Esophagus muscularis mucosa (tissue), 4 donors: ENCODE measurements around the gene EMC8. TPM values are rescaled to one million over a fixed set of nuclear protein-coding genes. Genes with fewer than 3 reads are reported as not detected.

Experiments
- DNase-seq: peaks from one replicate; pipeline ENCODE4 v3.0.0-alpha.2; 2017; ENCODE audit errors: extremely low spot score
- H3K27ac ChIP-seq, 4 donors: fragments of 200-600 bp; sonication (generic); replicated peaks in 1 of 4; 1 replicate in 3 of 4; 2 replicates in 1 of 4; pipeline ENCODE4 v1.5.1; 2016 to 2019; ENCODE audit warnings: mild to moderate bottlenecking in 1 of 4
- H3K27me3 ChIP-seq, 4 donors: fragments of 200-600 bp; sonication (generic); one replicate each; pipeline versions ENCODE4 v1.5.1 to v1.6.0; 2016 to 2019
- H3K36me3 ChIP-seq, 4 donors: fragments of 200-600 bp; sonication (generic); one replicate each; pipeline ENCODE4 v1.5.1; 2016 to 2019
- H3K4me1 ChIP-seq, 4 donors: fragments of 200-600 bp; sonication (generic); one replicate each; pipeline ENCODE4 v1.5.1; 2016 to 2019
- H3K4me3 ChIP-seq, 4 donors: fragments of 200-600 bp; sonication (generic); 1 replicate in 2 of 4; 2 replicates in 2 of 4; pipeline ENCODE4 v1.5.1; 2016 to 2019; ENCODE audit warnings: mild to moderate bottlenecking in 4 of 4, moderate library complexity in 1 of 4
- H3K9me3 ChIP-seq, 4 donors: fragments of 200-600 bp; sonication (generic); 1 replicate in 3 of 4; 2 replicates in 1 of 4; pipeline ENCODE4 v1.5.1; 2016 to 2019
- EP300 ChIP-seq: sonication (generic); formaldehyde crosslinking; IDR thresholded peaks from one replicate; pipeline ENCODE4 v1.6.1; 2017; ENCODE audit warnings: antibody characterized with exemption
- POLR2A ChIP-seq: fragments of 450-650 bp; IDR thresholded peaks from one replicate; pipeline ENCODE4 v1.6.1; 2017; ENCODE audit warnings: antibody characterized with exemption, moderate library complexity, mild to moderate bottlenecking, low read depth
- POLR2AphosphoS5 ChIP-seq, 2 donors: sonication (generic); formaldehyde crosslinking; IDR thresholded peaks; one replicate each; pipeline ENCODE4 v1.6.1; 2017; ENCODE audit warnings: antibody characterized with exemption in 2 of 2
- WGBS: methylation state at CpG from one replicate; pipeline ENCODE4 v1.1.5; 2018; 5-methylcytosine and 5-hydroxymethylcytosine counted together
- intact Hi-C: fragments of 100-400 bp; cut with DNase I; formaldehyde crosslinking; loops from one replicate; pipeline ENCODE4 v1.15.1; 2023
- total RNA-seq, 4 donors: library from RNA; depleted of rRNA; stranded (reverse); fragments of >200 nt; gene quantifications; one replicate each; pipeline versions ENCODE4 v1.1.0 to v1.2.1, GENCODE V29; 2016
- TF ChIP-seq, protein P1 (sequence below), 3 experiments: fragments of 200-600 bp in 2 of 3; fragments of 450-650 bp in 1 of 3; sonication (generic) in 2 of 3; IDR thresholded peaks; one replicate each; pipeline ENCODE4 v1.5.1; 2017 to 2019; ENCODE audit warnings: antibody characterized with exemption in 3 of 3, mild to moderate bottlenecking in 2 of 3, moderate library complexity in 1 of 3

Gene EMC8
- total RNA-seq, 4 donors from 2014 or later = 26.0 to 41.3 (median 27.6) TPM

DNA sequence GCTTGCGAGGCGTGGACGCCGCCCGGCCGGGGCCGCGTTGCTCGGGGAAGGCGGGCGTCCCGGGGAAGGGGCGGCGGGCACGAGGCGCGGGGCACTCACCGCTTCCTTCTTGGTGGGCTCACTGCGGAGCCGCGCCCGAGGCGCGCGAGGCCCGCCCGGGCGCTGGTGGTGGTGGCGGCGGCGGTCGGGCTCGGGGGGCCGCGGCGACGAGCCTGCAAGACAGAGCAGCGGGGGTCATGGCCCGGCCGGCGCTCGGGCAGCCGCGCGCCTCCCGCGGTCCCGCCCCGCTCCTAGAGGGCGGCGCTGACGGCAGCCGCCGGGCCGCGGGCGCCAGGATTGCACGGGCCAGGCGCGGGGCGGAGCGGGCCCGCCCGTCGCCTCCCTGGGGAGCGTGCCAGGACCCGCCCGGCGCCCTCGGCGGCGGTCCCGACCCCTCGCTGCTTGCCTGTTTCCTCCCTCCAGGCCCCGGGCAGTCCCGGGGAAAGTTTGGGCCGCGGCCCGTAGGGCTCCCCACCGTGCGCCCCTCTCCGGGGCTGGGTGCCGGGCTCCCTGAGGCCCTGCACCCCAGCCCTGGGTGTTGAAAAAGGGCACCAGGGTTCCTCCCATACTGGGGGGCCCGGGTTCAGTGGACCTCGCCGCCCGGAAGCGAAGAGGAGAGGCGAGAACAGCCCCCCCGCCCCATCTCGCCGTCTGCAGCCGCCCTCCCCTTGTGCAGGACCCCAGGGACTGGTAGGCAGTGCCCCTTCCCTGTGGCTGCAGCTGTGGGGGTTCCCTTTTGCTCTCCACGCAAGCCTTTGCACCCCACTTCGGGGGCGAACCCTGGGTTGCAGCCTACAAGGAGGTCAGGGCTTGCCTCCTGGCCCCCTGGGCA, 48.3 kb downstream of the EMC8 start, which contains the start of gene C16orf74:
Gene C16orf74, minus strand, starts transcription at position 270 of the 871 bp plus-strand sequence. CDS start 15,879 bp downstream, outside the sequence.
- no peaks in the 10 kb centered on the region for H3K9me3 ChIP-seq
- H3K4me1 ChIP-seq = peaks cover 23 to 40% (median 37%) of the 10 kb centered on the region in 4 donors
- no peaks in the 10 kb centered on the region for H3K36me3 ChIP-seq
- TF ChIP-seq POLR2A = no peak
- TF ChIP-seq, protein P1, sequence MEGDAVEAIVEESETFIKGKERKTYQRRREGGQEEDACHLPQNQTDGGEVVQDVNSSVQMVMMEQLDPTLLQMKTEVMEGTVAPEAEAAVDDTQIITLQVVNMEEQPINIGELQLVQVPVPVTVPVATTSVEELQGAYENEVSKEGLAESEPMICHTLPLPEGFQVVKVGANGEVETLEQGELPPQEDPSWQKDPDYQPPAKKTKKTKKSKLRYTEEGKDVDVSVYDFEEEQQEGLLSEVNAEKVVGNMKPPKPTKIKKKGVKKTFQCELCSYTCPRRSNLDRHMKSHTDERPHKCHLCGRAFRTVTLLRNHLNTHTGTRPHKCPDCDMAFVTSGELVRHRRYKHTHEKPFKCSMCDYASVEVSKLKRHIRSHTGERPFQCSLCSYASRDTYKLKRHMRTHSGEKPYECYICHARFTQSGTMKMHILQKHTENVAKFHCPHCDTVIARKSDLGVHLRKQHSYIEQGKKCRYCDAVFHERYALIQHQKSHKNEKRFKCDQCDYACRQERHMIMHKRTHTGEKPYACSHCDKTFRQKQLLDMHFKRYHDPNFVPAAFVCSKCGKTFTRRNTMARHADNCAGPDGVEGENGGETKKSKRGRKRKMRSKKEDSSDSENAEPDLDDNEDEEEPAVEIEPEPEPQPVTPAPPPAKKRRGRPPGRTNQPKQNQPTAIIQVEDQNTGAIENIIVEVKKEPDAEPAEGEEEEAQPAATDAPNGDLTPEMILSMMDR (IDR thresholded peaks at IDR 0.05) = no peak
- TF ChIP-seq POLR2AphosphoS5 (IDR thresholded peaks at IDR 0.05) = no peak
- no peak for TF ChIP-seq EP300
- H3K27me3 ChIP-seq = no peaks in the 10 kb centered on the region
- 15% methylated on average over 8 of the region's 96 CpGs for WGBS
- DNase-seq = no peak
- peak within 1 kb of the TSS; percentile 60 to 67 (median 64) for H3K4me3 ChIP-seq
- H3K27ac ChIP-seq = no peak within 1 kb of the TSS
- intact Hi-C loops = no loop called here

DNA sequence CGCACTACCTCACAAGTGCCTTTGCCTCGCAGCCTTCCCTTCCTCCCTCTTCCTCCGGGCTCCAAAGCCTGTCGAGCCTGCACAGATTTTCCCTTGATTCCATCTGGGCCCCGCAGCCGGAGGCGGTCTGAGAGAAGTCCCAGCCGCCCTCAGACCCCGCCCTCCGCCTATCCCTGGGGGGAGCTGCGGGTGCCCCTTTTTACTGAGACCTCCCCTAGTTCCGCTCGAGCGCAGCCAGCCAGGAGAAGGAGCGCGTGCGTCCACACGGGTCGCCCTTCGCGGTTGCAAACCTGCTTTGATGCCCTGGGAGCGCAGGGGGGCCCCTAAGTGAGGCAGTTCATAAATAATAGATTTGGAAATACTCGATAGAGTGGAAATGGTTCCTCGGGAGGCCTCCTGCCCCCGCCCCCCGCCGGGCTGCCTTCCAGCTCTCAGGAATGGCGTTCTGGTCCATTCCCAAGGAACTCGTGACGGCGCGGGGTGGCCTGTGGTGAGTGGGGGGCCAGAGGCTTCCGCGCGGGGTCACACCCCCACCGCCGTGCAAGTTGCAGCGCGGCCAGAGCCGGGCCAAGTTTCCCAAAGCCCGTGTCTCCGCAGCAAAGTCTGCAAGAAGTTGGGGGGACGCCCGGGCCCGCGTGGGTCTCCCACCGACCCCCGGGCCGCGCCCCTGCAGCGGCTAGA, 49.1 kb downstream of the EMC8 start:
- H3K4me1 ChIP-seq = peaks cover 23 to 40% (median 37%) of the 10 kb centered on the region in 4 donors
- H3K9me3 ChIP-seq = no peaks in the 10 kb centered on the region
- WGBS = 1% methylated on average over 31 of the region's 51 CpGs
- DNase-seq = no peak
- H3K27me3 ChIP-seq = no peaks in the 10 kb centered on the region
- no peak overlapping the region for H3K27ac ChIP-seq
- intact Hi-C loops = no loop called here
- H3K4me3 ChIP-seq = peak overlapping the region; percentile 60 to 67 (median 64)
- H3K36me3 ChIP-seq = no peaks in the 10 kb centered on the region
- no peak for TF ChIP-seq EP300
- TF ChIP-seq, protein P1 (IDR thresholded peaks at IDR 0.05) = peak in 1 of 3 experiments; percentile 27

DNA sequence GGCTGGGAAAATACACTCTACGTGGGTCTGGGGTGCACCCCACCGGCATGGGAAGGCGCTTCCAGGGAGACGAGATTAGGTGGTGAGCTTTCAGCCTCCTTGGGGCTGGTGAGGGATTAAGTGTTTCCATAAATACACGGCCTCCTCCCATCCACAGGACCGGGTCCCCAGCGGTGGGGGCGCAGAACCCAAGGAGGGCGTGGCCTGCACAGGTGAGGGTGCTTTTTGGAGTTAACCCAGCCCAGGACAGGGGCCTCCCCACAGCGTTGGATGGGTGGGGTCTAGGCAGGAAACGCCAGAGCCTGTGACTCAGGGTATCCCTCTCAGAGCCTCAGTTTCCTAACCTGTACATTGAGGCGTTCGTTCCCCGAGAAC, 49.6 kb downstream of the EMC8 start:
- peaks cover 23 to 40% (median 37%) of the 10 kb centered on the region in 4 donors for H3K4me1 ChIP-seq
- WGBS = 34% methylated on average over 12 of the region's 14 CpGs
- peak overlapping the region; percentile 60 to 67 (median 64) for H3K4me3 ChIP-seq
- intact Hi-C loops = no loop called here
- H3K9me3 ChIP-seq = no peaks in the 10 kb centered on the region
- no peaks in the 10 kb centered on the region for H3K27me3 ChIP-seq
- H3K27ac ChIP-seq = no peak overlapping the region
- TF ChIP-seq EP300 (no peak), POLR2A (no peak), POLR2AphosphoS5 (IDR thresholded peaks at IDR 0.05) (no peak)
- TF ChIP-seq, protein P1 (IDR thresholded peaks at IDR 0.05) = no peak
- DNase-seq = no peak
- no peaks in the 10 kb centered on the region for H3K36me3 ChIP-seq

DNA sequence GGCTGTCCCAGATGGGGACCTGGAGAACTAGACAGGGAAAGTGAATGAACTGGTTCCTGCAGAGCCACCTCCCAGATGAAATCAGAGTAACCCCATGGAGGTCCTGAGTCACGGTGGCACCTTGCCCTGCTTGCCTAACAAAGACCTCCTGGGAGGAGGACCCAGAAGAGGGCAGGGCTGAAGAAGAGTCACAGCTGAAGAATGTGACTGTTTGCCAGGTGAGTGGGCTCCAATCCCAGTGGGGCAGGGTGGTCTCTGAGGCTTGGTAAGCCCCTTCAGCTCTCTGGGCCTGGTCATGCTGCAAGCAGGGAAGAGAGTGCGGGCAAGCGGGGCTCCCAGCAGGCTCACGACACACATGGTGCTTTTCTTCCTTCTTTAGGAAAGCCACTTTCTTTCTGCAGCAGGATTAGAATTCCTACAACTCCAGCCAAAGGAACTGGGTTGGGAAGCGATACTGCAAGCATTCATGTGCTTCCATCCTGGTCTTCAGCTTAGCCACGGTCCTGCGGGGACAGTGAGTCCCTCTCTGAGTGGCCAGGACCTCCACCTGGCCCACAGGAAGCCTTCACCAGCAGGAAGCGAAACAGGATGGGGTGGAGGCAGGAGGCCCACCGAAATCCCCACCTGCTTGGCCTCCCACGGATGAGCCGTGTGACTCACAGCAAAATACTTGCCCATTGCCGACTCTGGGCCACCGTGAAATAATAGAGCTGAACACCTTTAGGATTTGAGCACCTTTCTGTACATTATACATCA, 52.7 kb downstream of the EMC8 start:
- no peaks in the 10 kb centered on the region for H3K9me3 ChIP-seq

More for the DNA sequence above, 52.7 kb downstream of the EMC8 start:
- Histone ChIP-seq H3K27ac (no peak overlapping the region), H3K4me1 (peaks cover 19 to 22% (median 21%) of the 10 kb centered on the region in 4 donors), H3K27me3 (no peaks in the 10 kb centered on the region), H3K4me3 (no peak overlapping the region), H3K36me3 (no peaks in the 10 kb centered on the region)
- no peak for DNase-seq
- intact Hi-C loops = no loop called here
- WGBS = 86% methylated on average over 13 of the region's 13 CpGs
- TF ChIP-seq, protein P1 (IDR thresholded peaks at IDR 0.05) = no peak
- no peak for TF ChIP-seq EP300
- no peak for TF ChIP-seq POLR2A
- no peak for TF ChIP-seq POLR2AphosphoS5 (IDR thresholded peaks at IDR 0.05)
